B cell (primary cell): ENCODE measurements around the gene TRMT2A.

Source experiments
- EZH2 ChIP-seq: IDR thresholded peaks from 2 replicates; pipeline ENCODE4 v1.6.1; 2012; ENCODE audit warnings: borderline replicate concordance, low read depth, mild to moderate bottlenecking, moderate library complexity, low read length; ENCODE audit not compliant: insufficient read depth, poor library complexity, severe bottlenecking
- TF ChIP-seq, protein P1 (sequence below): fragments of 200-600 bp; IDR thresholded peaks from one replicate; pipeline ENCODE4 v1.8.0; 2022; ENCODE audit warnings: antibody characterized with exemption, mild to moderate bottlenecking

DNA sequence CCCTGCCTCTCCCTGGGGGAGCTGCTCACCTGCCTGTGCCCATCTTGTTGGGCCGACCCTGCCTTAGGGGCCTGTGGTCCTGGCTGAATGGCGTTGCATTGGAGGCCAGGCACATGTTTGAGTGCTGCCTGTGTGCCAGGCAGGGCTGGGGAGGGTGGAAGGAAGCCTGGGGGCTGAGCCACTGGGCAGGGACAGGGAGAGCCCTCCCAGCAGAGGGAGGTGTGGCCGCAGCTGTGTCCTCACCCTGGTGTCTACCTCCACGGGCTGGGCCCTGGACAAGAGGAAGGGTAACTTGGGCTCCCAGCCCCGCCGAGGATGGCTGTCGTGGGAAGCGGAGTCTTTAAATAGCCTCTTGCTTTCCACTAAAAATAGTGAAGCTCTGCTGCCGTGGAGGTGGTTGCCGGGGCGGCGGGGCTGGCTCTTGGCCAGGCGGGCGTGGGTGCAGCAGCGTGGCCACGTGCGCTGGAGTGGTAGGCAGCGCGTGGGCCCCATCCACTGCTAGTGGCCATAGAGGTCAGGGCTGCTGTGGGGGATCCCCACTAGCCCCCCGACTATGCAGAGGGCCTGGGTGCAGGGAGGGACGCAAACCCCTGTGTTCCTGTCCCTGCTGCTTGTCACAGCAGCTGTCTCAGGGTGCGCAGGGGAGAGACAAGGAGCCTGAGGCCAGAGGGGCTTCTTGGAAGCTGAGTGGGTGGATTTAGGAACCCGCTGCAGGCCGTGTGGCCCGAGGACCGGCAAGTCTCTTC is 20.8 kb upstream of the TRMT2A start:
- TF ChIP-seq, protein P1, sequence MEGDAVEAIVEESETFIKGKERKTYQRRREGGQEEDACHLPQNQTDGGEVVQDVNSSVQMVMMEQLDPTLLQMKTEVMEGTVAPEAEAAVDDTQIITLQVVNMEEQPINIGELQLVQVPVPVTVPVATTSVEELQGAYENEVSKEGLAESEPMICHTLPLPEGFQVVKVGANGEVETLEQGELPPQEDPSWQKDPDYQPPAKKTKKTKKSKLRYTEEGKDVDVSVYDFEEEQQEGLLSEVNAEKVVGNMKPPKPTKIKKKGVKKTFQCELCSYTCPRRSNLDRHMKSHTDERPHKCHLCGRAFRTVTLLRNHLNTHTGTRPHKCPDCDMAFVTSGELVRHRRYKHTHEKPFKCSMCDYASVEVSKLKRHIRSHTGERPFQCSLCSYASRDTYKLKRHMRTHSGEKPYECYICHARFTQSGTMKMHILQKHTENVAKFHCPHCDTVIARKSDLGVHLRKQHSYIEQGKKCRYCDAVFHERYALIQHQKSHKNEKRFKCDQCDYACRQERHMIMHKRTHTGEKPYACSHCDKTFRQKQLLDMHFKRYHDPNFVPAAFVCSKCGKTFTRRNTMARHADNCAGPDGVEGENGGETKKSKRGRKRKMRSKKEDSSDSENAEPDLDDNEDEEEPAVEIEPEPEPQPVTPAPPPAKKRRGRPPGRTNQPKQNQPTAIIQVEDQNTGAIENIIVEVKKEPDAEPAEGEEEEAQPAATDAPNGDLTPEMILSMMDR, result no peak
- no peak for TF ChIP-seq EZH2
